ENCODE measurements around the gene TBC1D10A.
A peak's percentile ranks its signal among the peaks of the same experiment; 100 is the strongest.

The TBC1D10A gene

GRCh38 chr22:30326706-30327362, at the start of gene TBC1D10A:
TBC1D10A (minus strand) TSS chr22:30326941; CDS start chr22:30326881, 60 bp downstream.
- DNase-seq = peak; percentile 89 to 96 (median 93)

- no peak for DNase-seq
Observed at GRCh38 chr22:30375312-30375849, 48.6 kb upstream of the TBC1D10A start.

GRCh38 chr22:30373331-30374325, 46.9 kb upstream of the TBC1D10A start:
- no peak for DNase-seq

GRCh38 chr22:30372915-30373314, 46.2 kb upstream of the TBC1D10A start:
- no peak for DNase-seq

GRCh38 chr22:30371981-30372380, 45.2 kb upstream of the TBC1D10A start:
- DNase-seq = no peak

- no peak for DNase-seq
Observed at GRCh38 chr22:30371321-30371720, 44.6 kb upstream of the TBC1D10A start.

GRCh38 chr22:30370641-30371230, 44.0 kb upstream of the TBC1D10A start:
- DNase-seq = no peak

- no peak for DNase-seq
Observed at GRCh38 chr22:30368420-30368819, 41.7 kb upstream of the TBC1D10A start.

GRCh38 chr22:30365891-30366290, 39.1 kb upstream of the TBC1D10A start:
- DNase-seq = no peak

GRCh38 chr22:30362651-30363281, 36.0 kb upstream of the TBC1D10A start:
- no peak for DNase-seq

- no peak for DNase-seq
Observed at GRCh38 chr22:30361916-30362650, 35.3 kb upstream of the TBC1D10A start.

GRCh38 chr22:30358541-30358940, 31.8 kb upstream of the TBC1D10A start:
- no peak for DNase-seq

GRCh38 chr22:30357650-30358215, 31.0 kb upstream of the TBC1D10A start:
- DNase-seq = no peak

GRCh38 chr22:30357236-30357570, 30.5 kb upstream of the TBC1D10A start:
- DNase-seq = peak in 5 of 6 experiments; percentile 42 to 66 (median 52)

GRCh38 chr22:30356449-30357235, 29.9 kb upstream of the TBC1D10A start, which contains the start of the genes CCDC157 and SF3A1:
CCDC157 (plus strand) TSS chr22:30357007; CDS start chr22:30366001, 8,994 bp downstream.
SF3A1 (minus strand) TSS chr22:30356894; CDS start chr22:30356792, 102 bp downstream.
- peak; percentile 74 to 88 (median 82) for DNase-seq

- DNase-seq = no peak
Observed at GRCh38 chr22:30354644-30355043, 27.9 kb upstream of the TBC1D10A start.

- no peak for DNase-seq
Observed at GRCh38 chr22:30351226-30351625, 24.5 kb upstream of the TBC1D10A start.

GRCh38 chr22:30348809-30349208, 22.1 kb upstream of the TBC1D10A start:
- DNase-seq = no peak

GRCh38 chr22:30348404-30348803, 21.7 kb upstream of the TBC1D10A start:
- DNase-seq = no peak

GRCh38 chr22:30347255-30347892, 20.6 kb upstream of the TBC1D10A start:
- no peak for DNase-seq
